Measurements from ENCODE around the gene ASB2. TPM values are rescaled to one million over a fixed set of nuclear protein-coding genes. Genes with fewer than 3 reads are reported as not detected.

ASB2 gene
- total RNA-seq, 1 experiment from 2014 or later = 0.35 TPM

GRCh38 chr14:93929048-93929535 lies 47.3 kb downstream of the ASB2 start:
- no peaks in the 10 kb centered on the region for H3K9me3 Mint-ChIP-seq
- H3K18ac ChIP-seq (ENCODE audit: insufficient read length, low read depth, low read length) = no peak overlapping the region
- H3K9ac ChIP-seq (ENCODE audit: extremely low read depth, insufficient read length, low read length) = no peak overlapping the region
- no peak overlapping the region for H3K23ac ChIP-seq (ENCODE audit: insufficient read length, low read depth, low read length)
- H2BK15ac ChIP-seq (ENCODE audit: low read depth, low read length) = no peak overlapping the region
- no peaks in the 10 kb centered on the region for H3K9me3 ChIP-seq (ENCODE audit: control insufficient read depth, low read depth, low read length)
- no peak overlapping the region for H2BK5ac ChIP-seq (ENCODE audit: insufficient read length, low read length)
- no peak overlapping the region for H3T11ph ChIP-seq (ENCODE audit: low read length)
- no peak overlapping the region for H2AK5ac ChIP-seq (ENCODE audit: insufficient read length, low read length)
- H3K4ac ChIP-seq (ENCODE audit: low read depth, low read length) = no peak overlapping the region
- no peak overlapping the region for H3K4me2 ChIP-seq (ENCODE audit: insufficient read depth, insufficient read length, low read length)
- no peaks in the 10 kb centered on the region for H3K36me3 Mint-ChIP-seq (ENCODE audit: insufficient read depth in 1 of 3, low read depth in 3 of 3)
- no peak overlapping the region for H3K27ac ChIP-seq (ENCODE audit: insufficient read length, low read depth, low read length)
- no peaks in the 10 kb centered on the region for H3K23me2 ChIP-seq (ENCODE audit: insufficient read length, low read depth, low read length, poor library complexity, severe bottlenecking)
- H3K56ac ChIP-seq (ENCODE audit: insufficient read length, low read depth, low read length) = no peak overlapping the region
- H2BK20ac ChIP-seq (ENCODE audit: low read depth, low read length, poor library complexity, severe bottlenecking) = no peak overlapping the region
- H3K14ac ChIP-seq (ENCODE audit: insufficient read depth, low read length) = no peak overlapping the region; the same call in 1 of the 2 replicates
- no peak overlapping the region for H4K91ac ChIP-seq (ENCODE audit: insufficient read length, low read depth, low read length)
- WGBS (ENCODE audit: extremely low coverage, insufficient read length, low lambda C conversion rate) = no CpG with 5 or more reads among the region's 13 CpGs
- DNase-seq = no peak
- H3K27me3 Mint-ChIP-seq (ENCODE audit: low read depth) = no peaks in the 10 kb centered on the region; the same call in 1 of the 2 replicates
- TF ChIP-seq, protein P1, sequence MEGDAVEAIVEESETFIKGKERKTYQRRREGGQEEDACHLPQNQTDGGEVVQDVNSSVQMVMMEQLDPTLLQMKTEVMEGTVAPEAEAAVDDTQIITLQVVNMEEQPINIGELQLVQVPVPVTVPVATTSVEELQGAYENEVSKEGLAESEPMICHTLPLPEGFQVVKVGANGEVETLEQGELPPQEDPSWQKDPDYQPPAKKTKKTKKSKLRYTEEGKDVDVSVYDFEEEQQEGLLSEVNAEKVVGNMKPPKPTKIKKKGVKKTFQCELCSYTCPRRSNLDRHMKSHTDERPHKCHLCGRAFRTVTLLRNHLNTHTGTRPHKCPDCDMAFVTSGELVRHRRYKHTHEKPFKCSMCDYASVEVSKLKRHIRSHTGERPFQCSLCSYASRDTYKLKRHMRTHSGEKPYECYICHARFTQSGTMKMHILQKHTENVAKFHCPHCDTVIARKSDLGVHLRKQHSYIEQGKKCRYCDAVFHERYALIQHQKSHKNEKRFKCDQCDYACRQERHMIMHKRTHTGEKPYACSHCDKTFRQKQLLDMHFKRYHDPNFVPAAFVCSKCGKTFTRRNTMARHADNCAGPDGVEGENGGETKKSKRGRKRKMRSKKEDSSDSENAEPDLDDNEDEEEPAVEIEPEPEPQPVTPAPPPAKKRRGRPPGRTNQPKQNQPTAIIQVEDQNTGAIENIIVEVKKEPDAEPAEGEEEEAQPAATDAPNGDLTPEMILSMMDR (conservative IDR thresholded peaks at IDR 0.05) = no peak
- H3K27ac Mint-ChIP-seq = no peak overlapping the region
- no peaks in the 10 kb centered on the region for H3K79me1 ChIP-seq (ENCODE audit: insufficient read depth, low read depth, low read length, poor library complexity, severe bottlenecking)
- no peak overlapping the region for H4K8ac ChIP-seq (replicated peaks; ENCODE audit: insufficient read length, low read depth, low read length)
- H3K79me2 ChIP-seq (ENCODE audit: insufficient read depth, low read length) = no peaks in the 10 kb centered on the region
- no peaks in the 10 kb centered on the region for H3K4me1 ChIP-seq (ENCODE audit: insufficient read depth, low read length)
- H2AFZ ChIP-seq (ENCODE audit: low read length) = no peak overlapping the region
- no peak overlapping the region for H4K5ac ChIP-seq (ENCODE audit: insufficient read length, low read depth, low read length)
- no peaks in the 10 kb centered on the region for H3K27me3 ChIP-seq (ENCODE audit: insufficient read depth, low read length)
- H2BK12ac ChIP-seq (ENCODE audit: insufficient read length, low read depth, low read length) = no peak overlapping the region
- H3K4me1 Mint-ChIP-seq = peaks cover 0 to under 1% of the 10 kb centered on the region in 2 experiments; a peak in 2 of 4 replicates
- H2BK120ac ChIP-seq (ENCODE audit: low read depth, low read length, poor library complexity, severe bottlenecking) = no peak overlapping the region
- H3K4me3 Mint-ChIP-seq = no peak overlapping the region
- no peaks in the 10 kb centered on the region for H4K20me1 ChIP-seq (ENCODE audit: control insufficient read depth, insufficient read depth, insufficient read length)
